NCI-H1436 (cell line): Measurements from ENCODE around the gene KCNJ1.

Experiments
- DNase-seq: peaks from one replicate; lab custom pipeline; 2025; lab: John Stamatoyannopoulos, UW

KCNJ1 gene

DNA sequence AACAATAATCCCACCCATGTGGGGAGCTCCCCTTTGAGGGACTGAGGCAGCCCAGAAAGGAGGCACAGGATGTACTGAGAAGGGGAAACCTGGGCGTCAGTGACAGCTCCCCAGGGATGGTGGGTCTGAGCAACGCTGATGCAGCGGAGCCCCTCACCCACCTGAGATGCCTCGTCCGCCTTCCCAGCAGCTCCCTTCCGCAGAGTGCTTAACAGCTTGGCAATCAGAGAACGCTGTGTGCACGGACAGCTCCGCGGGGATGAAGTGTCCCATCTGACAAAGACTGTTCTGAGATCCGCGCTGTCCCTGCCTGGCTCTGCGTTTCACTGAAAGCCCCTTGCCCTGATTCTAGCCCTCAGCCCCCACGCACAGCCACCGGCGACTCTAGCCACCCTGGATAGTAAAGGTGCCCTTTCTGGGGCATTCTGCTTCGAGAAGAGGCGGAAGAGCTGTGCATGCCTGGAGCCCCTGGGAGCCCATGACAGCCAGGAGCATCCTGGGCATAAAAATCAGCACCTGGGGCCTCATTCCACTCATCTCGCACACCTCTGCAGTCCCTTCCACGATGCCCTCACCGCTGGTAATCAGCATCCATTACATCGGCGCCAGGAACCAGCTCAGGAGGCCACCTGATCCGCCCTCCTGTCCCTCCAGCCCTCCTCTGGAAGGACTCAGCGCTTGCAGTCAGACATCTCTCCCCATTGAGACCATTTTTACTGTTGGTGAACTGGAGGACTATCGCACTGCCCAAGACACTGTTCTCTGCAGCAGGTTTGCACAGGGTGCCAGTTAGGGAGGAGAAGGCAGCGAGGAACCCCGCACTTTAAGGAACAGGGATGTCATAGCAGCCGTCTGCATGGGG lies 34.8 kb upstream of the KCNJ1 start:
- no peak for DNase-seq

- no peak for DNase-seq
Observed at GRCh38 chr11:128900468-128900867, 33.4 kb upstream of the KCNJ1 start.

DNA sequence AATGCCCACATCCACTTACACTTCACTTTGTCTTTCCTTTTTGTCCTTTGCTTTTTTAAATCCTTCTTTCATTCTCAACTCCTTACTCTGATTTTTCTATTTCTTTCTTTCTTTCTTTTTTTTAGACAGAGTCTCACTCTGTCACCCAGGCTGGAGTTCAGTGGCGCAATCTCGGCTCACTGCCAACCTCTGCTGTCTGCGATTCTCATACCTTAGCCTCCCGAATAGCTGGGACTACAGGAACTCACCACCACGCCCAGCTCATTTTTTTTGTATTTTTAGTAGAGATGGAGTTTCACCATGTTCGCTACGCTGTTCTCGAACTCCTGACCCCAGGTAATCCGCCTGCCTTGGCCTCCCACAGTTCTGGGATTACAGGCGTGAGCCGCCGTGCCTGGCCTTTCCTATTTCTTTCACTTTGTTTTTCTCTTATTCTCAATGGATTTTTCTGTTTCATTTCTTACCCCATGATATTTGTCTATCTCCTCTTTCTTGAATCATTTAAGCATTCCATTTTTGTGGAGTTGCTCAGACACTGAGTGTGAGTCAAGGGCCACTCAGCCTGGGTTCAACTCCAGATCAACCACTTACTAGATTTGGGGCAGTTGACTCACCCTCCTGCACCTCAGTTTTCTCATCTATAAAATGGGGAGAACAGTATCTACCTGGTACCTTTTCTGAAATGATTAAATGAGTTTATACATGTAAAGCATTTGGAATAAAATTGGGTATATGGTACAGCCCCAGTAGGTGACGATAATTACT lies 31.7 kb upstream of the KCNJ1 start:
- no peak for DNase-seq

GRCh38 chr11:128897826-128898225 lies 30.7 kb upstream of the KCNJ1 start:
- no peak for DNase-seq

DNA sequence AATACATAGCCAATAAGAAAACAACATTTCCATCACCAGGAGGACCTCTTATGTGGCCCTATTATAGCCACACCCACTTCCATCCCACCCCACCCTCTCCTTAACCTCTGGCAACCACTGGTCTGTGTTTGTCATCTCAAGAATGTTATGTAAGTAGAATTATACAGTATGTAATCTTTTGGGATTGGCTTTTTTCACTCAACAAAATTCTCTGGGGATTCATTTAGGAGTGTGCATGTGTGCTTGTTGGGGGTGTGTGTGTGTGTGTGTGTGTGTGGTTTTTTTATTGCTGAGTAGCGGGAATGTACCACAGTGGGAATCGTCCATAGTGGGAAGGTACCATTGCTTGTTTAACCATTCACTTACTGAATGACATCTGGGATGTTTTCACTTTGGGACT lies 29.3 kb upstream of the KCNJ1 start:
- DNase-seq = no peak

GRCh38 chr11:128895526-128895925 lies 28.4 kb upstream of the KCNJ1 start:
- no peak for DNase-seq

GRCh38 chr11:128894685-128895084 lies 27.6 kb upstream of the KCNJ1 start:
- no peak for DNase-seq

DNA sequence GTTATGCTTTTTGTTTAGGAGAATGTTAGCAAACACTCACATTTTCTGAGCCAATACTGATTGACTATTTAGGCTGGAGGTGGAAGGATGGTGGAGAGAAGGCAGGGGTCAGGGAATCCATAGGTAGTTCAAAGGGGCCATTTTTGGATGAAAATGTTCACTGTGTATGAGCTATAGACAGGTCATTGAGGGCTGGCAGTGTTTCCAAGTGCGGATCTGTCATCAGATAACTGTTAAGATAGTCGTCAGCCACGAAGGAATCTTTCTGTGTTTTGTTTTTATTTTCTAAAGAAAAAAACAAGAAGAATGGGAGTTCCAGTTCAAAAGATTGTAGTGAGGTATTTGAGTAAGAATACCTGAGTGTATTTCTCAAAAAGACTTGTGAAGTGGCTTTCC lies 27.2 kb upstream of the KCNJ1 start:
- DNase-seq = no peak

GRCh38 chr11:128893578-128894285 lies 26.6 kb upstream of the KCNJ1 start:
- DNase-seq = no peak

DNA sequence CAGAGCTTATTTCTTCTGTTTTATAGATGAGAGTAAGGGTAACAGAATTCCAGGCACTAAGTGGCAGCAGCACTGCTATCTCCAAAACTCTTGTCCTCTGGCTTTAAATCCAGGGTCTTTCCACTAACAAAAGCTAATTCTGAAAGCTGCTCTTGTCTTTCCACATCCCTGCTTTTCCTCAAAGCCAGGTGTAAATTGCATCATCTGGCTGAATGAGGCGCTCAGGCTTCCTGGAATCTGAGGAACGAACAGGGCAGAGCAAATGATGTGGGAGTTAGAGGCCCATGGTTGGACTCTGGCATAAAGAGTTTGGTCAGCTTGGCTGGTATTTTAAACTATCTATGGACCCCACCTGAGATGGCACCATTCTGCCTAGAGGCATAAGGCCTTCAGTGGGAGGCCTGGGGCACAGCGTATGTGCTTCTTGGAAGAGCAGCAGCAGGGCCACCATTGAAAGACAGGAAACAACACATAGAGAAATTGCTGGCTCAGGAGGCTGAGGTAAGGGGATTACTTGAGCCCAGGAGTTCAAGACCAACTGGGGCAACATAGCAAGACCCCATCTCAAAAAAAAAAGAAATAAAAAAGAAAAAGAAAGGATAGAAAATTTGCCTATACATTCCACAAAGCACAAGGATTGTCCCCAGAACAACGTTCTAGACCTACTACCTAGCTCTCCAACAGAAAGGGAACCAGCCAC lies 25.9 kb upstream of the KCNJ1 start:
- DNase-seq = no peak

DNA sequence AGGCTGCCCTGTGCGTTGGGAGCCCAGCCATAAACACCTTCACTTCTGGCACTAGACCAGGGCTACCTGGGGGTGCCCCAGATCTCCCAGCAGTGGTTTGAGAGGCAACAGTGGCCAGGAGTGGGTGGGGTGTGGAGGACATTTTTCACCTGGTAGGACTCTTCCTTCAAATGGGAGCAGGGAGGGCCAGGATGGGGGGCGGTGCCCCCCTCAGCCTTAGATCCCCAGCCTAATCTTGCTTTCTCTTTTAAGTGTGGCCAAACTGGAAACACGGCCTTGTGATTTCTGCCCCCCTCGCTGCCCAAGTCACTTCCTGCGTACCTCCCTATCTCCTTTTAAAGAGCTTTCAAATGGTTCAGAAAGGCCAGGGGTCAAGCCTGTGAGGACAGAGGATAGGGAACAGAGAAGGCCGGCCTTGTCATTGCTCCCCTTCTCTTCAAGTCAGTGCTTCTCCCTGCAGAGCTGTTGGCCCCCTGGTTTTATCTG lies 24.9 kb upstream of the KCNJ1 start:
- DNase-seq = no peak

DNA sequence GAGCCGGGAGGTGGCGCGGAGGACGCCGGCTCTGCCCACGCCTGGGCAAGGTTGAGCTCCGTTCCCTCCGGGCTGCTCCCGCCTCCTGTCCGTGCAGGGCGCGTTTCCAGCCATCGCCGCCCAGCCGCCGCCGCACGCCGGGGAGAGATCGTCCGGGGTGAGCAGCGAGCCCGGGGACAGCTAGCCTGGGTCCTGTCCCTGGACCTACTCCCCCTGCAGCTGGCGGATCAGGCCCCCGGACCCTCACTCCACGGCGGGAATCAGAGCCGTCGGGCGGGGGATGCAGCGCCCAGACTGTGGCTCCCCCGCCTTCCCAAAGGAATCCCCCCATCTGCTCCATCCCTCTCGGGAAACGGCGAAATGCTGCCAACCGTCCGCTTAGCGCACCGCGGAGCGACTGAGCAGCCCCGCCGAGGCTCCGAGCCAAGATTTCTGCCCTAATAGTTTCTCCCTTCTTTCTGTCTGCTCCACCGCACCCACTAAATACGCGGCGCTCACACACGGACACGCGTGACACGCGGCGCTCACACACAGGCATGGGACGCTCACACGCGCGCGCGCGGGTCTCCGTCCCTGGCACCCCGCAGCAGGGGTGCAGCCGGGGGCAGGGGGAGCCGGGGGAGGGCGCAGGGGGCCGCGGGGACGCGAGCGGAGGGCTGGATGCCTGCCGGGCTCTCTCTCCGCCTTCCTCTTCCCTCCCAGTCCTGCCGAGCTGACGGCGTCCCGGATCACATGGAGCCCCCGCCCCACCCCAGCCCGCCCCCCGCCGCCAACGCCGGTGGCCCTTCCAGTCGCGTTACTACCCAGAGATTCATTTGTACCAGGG lies 23.7 kb upstream of the KCNJ1 start, which contains the start of gene KCNJ5:
Gene KCNJ5 (plus strand): TSS at position 814 of the 826 bp plus-strand sequence. CDS start 19,918 bp downstream, outside the sequence.
- no peak for DNase-seq

DNA sequence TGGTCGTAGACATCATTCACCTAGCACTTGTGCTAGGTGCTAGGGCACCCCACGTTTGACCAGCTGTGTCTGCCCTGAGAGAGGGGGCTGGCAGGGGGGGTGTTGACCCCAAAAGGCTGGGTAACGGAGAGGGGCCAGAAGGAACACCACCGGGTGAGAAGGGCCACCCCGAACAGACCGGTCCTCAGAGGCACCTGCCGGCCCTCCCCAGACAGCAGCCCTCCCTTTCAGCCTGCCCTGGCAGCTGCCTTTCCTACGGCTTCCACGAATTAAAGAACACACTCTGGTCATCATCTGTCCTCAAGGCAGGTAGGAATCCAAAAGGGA lies 23.1 kb upstream of the KCNJ1 start:
- DNase-seq = no peak

DNA sequence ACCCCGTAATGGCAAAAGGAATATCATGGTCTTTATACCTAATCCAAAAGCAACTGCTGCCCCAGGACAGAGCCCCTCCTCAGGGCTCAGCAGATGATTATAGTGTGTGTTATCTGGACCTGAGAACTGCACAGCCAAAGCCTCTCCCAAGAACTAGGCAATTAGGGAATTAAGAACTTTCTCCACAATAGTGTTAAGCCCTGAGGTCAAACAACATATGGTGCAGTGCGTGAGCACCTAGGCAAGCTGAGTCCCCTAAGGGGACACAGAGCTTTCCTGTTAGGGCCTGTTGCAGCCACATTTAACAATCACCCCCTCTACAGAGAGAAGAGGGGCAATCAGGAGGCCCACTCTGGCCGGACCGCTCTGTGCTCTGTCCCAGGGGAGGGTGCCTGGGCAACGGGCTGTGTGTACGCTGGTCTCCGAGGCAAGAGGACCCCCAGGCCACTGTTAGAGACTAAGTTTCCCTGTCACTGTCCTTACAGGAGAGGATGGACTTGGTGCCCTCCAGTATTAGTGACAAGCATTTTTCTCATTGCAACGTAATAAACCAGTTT lies 22.6 kb upstream of the KCNJ1 start:
- no peak for DNase-seq

DNA sequence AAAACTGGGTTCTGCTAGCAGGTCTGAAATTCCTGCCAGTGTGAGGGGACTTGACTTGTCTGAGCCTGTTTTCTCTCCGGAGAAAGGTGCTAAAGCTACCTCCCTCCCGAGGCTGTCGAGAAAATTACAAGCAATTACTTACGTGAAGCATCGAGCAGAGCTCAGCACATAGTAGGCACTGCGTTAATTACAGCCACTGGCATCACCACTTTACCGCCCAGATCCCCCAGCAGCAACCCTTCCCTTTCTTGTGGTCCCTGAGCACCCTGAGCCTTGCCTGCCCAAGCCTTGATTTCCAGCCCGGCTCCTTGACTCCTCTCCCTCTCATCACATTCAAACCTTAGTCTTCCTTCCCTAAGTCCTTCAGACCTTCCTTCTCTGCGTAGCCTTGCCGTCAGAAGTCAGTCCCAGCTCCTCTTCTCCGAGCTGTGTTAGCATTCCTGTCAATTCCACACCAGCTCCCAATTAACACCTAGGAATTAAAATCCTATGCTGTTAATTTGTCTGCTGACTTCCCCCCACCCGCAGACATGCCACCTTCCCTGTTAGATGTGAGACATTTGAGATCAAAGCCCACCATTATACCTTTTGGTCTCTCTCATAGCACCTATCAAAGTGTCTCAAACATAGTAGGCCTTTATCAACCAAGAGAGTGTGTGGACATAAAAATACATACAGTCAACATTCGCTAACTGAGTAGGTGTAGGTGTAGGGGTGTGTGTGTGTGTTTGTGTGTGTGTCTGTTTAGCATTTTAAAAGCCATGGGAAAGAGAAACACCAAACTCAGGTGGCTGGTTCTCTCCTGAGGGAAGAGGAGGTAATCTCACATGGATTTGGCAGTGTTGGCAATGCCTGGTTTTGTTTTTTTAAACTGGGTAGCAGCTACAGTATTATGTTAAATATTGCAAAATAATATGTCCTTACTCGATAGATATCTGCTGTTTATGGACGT lies 21.2 kb upstream of the KCNJ1 start:
- DNase-seq = peak; percentile 27

- peak; percentile 35 for DNase-seq
Observed at GRCh38 chr11:128886406-128887124, 19.5 kb upstream of the KCNJ1 start.

DNA sequence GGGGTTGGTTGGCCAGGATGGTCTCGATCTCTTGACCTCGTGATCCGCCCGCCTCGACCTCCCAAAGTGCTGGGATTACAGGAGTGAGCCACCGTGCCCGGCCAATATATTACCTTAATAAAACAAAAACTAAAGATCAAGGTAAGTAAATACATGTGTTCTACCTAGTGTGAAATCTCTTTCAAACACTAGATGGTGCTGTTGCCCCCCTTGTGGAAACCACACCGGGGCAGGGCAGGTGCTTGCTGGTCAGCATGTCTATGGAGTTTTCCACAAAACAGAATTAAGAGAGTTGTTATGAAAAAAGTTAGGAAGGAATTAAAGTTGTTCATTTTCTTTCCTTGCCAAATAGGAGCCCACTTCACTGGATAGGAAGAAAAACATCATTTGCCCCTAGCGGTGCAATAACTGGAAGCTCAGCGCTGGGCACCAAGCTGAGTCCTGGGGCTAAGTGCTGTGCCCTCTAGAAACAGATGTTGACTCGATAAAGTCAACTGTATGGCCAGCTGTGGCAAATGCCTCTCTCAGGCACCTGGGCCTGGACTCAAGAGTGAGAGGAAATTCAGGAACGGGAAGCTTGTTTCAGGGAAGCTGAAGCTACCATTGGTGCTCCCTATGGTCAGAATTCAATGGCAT lies 17.7 kb upstream of the KCNJ1 start:
- peak; percentile 78 for DNase-seq

DNA sequence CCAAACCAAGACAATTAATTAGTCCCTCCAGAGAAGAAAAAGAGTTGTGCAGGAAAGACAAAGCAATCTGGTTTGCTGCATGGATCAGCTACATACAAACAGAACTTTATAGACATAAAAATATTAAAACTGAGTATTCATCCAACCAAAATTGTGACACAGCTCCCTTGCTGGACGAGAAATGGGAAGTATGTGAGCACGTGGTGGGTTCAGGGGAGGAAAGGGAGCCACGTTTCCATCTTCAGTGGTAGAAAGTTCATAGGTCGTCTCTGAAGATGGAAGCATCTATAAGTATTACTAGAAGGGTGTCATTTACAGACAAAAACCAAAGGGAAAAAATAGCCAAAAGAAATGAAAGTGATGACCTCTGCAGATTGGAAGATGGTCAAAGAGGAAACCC lies 17.0 kb upstream of the KCNJ1 start:
- no peak for DNase-seq
